ENCODE measurements around the gene CRISPLD2.
A peak's percentile ranks its signal among the peaks of the same experiment; 100 is the strongest.

CRISPLD2 gene, protein sequence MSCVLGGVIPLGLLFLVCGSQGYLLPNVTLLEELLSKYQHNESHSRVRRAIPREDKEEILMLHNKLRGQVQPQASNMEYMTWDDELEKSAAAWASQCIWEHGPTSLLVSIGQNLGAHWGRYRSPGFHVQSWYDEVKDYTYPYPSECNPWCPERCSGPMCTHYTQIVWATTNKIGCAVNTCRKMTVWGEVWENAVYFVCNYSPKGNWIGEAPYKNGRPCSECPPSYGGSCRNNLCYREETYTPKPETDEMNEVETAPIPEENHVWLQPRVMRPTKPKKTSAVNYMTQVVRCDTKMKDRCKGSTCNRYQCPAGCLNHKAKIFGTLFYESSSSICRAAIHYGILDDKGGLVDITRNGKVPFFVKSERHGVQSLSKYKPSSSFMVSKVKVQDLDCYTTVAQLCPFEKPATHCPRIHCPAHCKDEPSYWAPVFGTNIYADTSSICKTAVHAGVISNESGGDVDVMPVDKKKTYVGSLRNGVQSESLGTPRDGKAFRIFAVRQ

DNA sequence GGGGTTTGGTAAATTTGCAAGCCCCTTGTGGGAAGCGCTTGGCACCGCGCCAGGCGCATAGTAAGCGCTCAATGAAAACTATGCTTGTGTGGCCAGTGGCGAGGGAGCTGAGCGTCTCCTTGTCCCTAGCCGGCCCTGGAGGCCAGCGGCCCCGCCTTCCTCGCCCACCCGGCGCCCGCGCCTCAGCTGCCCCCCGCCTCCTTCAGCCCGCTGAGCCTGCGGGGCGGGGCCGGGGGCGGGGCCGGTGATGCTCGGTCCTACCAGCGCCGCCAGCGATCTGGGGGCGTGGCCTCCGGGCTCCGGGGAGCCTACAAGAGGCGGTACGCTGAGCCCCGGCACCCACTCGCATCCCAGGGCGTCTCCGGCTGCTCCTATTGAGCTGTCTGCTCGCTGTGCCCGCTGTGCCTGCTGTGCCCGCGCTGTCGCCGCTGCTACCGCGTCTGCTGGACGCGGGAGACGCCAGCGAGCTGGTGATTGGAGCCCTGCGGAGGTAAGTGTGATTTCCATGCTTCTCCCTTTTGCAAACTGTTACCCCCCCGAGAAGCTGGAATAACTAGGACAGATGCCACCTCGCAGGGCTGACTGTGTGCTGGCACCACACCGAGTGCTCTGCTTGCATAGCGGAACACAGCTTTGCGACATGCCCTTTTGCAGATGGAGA is at the start of gene CRISPLD2:
Gene CRISPLD2, plus strand, starts transcription at position 342 of the 661 bp plus-strand sequence. CDS start 18,511 bp downstream, outside the sequence.
- Histone ChIP-seq H3K27me3 (replicated peaks) (no peaks in the 10 kb centered on the region), H3K36me3 (replicated peaks) (no peaks in the 10 kb centered on the region), H3K27ac (peak within 1 kb of the TSS; percentile 9), H3K4me3 (ENCODE audit: low read depth, low read length) (peak within 1 kb of the TSS; percentile 63)
- in situ Hi-C loops (cut with HindIII; ENCODE audit: low pct_ligation_motif_present, low sequenced_read_pairs), result no loop called here
- peak; percentile 84 for DNase-seq
- TF ChIP-seq, protein P1, sequence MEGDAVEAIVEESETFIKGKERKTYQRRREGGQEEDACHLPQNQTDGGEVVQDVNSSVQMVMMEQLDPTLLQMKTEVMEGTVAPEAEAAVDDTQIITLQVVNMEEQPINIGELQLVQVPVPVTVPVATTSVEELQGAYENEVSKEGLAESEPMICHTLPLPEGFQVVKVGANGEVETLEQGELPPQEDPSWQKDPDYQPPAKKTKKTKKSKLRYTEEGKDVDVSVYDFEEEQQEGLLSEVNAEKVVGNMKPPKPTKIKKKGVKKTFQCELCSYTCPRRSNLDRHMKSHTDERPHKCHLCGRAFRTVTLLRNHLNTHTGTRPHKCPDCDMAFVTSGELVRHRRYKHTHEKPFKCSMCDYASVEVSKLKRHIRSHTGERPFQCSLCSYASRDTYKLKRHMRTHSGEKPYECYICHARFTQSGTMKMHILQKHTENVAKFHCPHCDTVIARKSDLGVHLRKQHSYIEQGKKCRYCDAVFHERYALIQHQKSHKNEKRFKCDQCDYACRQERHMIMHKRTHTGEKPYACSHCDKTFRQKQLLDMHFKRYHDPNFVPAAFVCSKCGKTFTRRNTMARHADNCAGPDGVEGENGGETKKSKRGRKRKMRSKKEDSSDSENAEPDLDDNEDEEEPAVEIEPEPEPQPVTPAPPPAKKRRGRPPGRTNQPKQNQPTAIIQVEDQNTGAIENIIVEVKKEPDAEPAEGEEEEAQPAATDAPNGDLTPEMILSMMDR (IDR thresholded peaks at IDR 0.05; ENCODE audit: low read depth, low read length, missing control alignments), result no peak

DNA sequence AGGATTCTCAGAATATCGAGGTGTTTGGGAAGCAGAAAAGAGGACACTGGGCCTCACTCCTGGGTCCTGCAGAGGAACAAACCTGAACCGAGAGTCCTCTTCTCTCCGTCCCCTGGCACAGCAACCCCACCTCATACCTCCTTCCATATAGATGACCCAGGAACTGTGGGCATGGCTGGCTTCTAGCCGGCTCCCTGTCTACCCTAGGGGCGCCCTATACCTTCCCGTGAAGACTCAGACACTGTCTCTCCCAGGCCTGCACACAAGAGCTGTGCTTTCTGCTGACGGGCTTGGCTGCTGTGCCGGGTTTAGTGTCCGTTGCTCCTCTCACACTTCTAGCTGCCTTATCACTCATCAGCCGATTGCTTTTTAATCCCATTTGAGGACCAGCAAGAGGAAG is 46.5 kb upstream of the CRISPLD2 start:
- H3K27ac ChIP-seq, result no peak overlapping the region
- no peak for DNase-seq
- peaks cover 65% of the 10 kb centered on the region for H3K36me3 ChIP-seq (replicated peaks)
- no peaks in the 10 kb centered on the region for H3K27me3 ChIP-seq (replicated peaks)
- in situ Hi-C loops (cut with HindIII; ENCODE audit: low pct_ligation_motif_present, low sequenced_read_pairs), result no loop called here
- no peak overlapping the region for H3K4me3 ChIP-seq (ENCODE audit: low read depth, low read length)
- TF ChIP-seq, protein P1 (IDR thresholded peaks at IDR 0.05; ENCODE audit: low read depth, low read length, missing control alignments), result no peak

DNA sequence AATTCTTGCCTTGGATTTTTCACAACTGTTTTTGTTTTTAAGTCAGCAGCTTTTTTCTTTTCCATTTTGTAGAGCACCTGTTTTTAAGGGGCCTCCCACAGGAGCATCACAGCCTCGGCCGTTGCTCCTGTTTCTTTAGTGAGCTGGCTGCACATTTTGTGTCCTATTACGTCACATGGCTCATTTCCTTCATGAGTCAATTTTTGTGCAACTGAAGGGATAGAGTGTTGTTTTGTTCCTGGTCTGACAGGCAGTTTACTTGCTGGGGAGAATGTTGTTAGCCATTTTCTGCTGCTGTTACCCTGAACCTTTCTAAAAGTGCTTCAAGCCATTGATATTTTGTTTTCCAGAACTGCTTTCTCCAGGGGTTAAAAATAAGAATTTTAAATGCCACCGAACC is 45.0 kb upstream of the CRISPLD2 start:
- DNase-seq, result peak; percentile 87
- Histone ChIP-seq H3K4me3 (ENCODE audit: low read depth, low read length) (no peak overlapping the region), H3K27ac (peak overlapping the region; percentile 65), H3K36me3 (replicated peaks) (peaks cover 61% of the 10 kb centered on the region), H3K27me3 (replicated peaks) (no peaks in the 10 kb centered on the region)
- TF ChIP-seq, protein P1 (IDR thresholded peaks at IDR 0.05; ENCODE audit: low read depth, low read length, missing control alignments), result no peak
- in situ Hi-C loops (cut with HindIII; ENCODE audit: low pct_ligation_motif_present, low sequenced_read_pairs), result no loop called here

DNA sequence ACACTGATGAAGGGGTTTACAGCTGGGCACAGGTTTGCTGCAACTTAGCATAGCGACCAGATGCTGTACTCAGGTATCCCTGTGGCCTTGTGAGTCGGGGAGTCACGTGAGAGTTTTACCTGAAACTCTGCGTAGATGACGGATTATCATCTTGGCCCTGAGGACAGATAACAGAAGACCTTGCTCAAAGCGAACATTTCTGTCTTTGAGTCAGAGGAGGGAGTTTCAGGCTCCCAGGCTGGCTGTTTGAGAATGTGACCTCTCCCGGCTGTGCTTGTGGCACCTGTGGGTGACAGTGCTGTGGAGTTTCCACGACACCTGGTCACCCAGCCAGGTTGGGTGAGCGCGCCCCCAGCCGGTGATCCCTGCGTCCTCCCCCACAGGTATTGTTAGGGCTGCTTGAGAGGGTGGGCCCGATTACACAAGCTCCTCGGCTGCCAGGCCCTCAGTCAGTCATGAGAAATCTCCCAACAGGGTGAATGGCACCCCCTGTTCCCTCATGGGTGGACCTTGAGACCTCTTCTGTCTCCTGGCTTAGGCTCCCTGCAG is 44.4 kb upstream of the CRISPLD2 start:
- DNase-seq, result no peak
- Histone ChIP-seq H3K4me3 (ENCODE audit: low read depth, low read length) (no peak overlapping the region), H3K36me3 (replicated peaks) (peaks cover 63% of the 10 kb centered on the region), H3K27ac (peak overlapping the region; percentile 63), H3K27me3 (replicated peaks) (no peaks in the 10 kb centered on the region)
- TF ChIP-seq, protein P1 (IDR thresholded peaks at IDR 0.05; ENCODE audit: low read depth, low read length, missing control alignments), result no peak
- in situ Hi-C loops (cut with HindIII; ENCODE audit: low pct_ligation_motif_present, low sequenced_read_pairs), result no loop called here

DNA sequence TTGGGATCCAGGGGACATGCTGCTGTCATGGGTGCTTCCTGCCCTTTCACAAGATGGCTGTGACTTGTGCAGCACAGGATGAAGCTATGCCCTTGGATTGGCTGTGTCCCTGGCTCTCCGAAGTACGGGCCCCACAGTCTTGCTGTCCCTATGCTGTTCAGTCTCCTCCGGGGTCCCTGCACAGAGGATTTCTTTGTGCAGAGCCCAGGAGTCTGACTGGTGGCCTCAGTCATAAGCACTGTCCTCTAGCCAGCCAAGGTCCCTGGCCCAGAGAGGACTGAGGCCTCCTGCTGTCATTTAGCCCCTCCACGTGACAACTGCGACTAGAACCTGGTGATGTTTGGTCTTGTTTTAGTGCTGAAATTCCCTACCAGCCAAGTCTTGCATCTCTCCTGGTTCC is 42.4 kb upstream of the CRISPLD2 start:
- H3K36me3 ChIP-seq (replicated peaks), result peaks cover 64% of the 10 kb centered on the region
- no peaks in the 10 kb centered on the region for H3K27me3 ChIP-seq (replicated peaks)
- no peak overlapping the region for H3K27ac ChIP-seq
- no peak overlapping the region for H3K4me3 ChIP-seq (ENCODE audit: low read depth, low read length)
- TF ChIP-seq, protein P1 (IDR thresholded peaks at IDR 0.05; ENCODE audit: low read depth, low read length, missing control alignments), result no peak
- DNase-seq, result no peak
- in situ Hi-C loops (cut with HindIII; ENCODE audit: low pct_ligation_motif_present, low sequenced_read_pairs), result no loop called here

Measured in brain microvascular endothelial cell (primary cell).